ENCODE results near the gene ANKRD60. TPM values are rescaled to one million over a fixed set of nuclear protein-coding genes. Genes with fewer than 3 reads are reported as not detected.

The ANKRD60 gene
- total RNA-seq, 2 donors from 2014 or later, result not detected

DNA sequence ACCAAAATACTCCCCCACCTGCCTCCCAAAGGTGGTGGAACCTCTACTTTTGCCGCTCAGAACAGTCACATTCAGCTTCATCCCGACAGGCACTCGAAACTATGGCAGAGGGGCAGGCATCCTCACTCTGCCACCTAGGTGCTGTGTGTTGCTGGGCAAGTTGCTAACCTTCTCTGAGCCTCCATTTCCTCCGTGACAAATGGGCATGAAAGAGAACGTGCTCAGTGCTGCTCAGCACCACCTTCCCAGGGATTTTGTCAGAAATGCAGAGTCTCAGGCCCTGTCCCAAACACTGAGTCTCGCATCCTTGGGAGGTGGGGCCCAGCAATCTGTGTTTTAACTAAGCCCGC lies 18.1 kb downstream of the ANKRD60 start:
- Histone ChIP-seq H3K4me1 (ENCODE audit: control insufficient read depth, insufficient read depth, low read length) (no peaks in the 10 kb centered on the region), H3K9me3 (ENCODE audit: control insufficient read depth, low read length) (no peaks in the 10 kb centered on the region), H3K36me3 (ENCODE audit: control insufficient read depth, insufficient read depth, low read length) (no peaks in the 10 kb centered on the region), H3K27ac (ENCODE audit: low read depth, low read length) (no peak overlapping the region), H3K9ac (ENCODE audit: extremely low read depth, low read length, poor library complexity, severe bottlenecking) (no peak overlapping the region), H3K4me3 (ENCODE audit: low read length) (no peak overlapping the region), H3K27me3 (ENCODE audit: control insufficient read depth, insufficient read depth, low read length, poor library complexity, severe bottlenecking) (no peaks in the 10 kb centered on the region)
- Mint-ChIP-seq H3K9me3 (no peaks in the 10 kb centered on the region), H3K36me3 (ENCODE audit: low read depth) (no peaks in the 10 kb centered on the region), H3K4me3 (no peak overlapping the region), H3K27ac (no peak overlapping the region), H3K4me1 (no peaks in the 10 kb centered on the region), H3K27me3 (ENCODE audit: insufficient read depth) (peaks cover 12% of the 10 kb centered on the region)
- DNase-seq, result no peak
- TF ChIP-seq CTCF (conservative IDR thresholded peaks at IDR 0.05), result no peak
- WGBS, 2 experiments (ENCODE audit: insufficient coverage in 1 of 2, insufficient read length in 1 of 2), result 87 to 90% methylated on average over 7 of the region's 7 CpGs

- Histone ChIP-seq H3K4me1 (ENCODE audit: control insufficient read depth, insufficient read depth, low read length) (no peaks in the 10 kb centered on the region), H3K36me3 (ENCODE audit: control insufficient read depth, insufficient read depth, low read length) (no peaks in the 10 kb centered on the region), H3K9ac (ENCODE audit: extremely low read depth, low read length, poor library complexity, severe bottlenecking) (no peak overlapping the region), H3K27ac (ENCODE audit: low read depth, low read length) (no peak overlapping the region), H3K4me3 (ENCODE audit: low read length) (no peak overlapping the region), H3K9me3 (ENCODE audit: control insufficient read depth, low read length) (no peaks in the 10 kb centered on the region), H3K27me3 (ENCODE audit: control insufficient read depth, insufficient read depth, low read length, poor library complexity, severe bottlenecking) (no peaks in the 10 kb centered on the region)
- peak; percentile 100 for TF ChIP-seq CTCF (conservative IDR thresholded peaks at IDR 0.05)
- no peaks in the 10 kb centered on the region for H3K36me3 Mint-ChIP-seq (ENCODE audit: low read depth)
- DNase-seq, result peak; percentile 94
- no peak overlapping the region for H3K27ac Mint-ChIP-seq
- H3K4me1 Mint-ChIP-seq, result no peaks in the 10 kb centered on the region
- peaks cover 12% of the 10 kb centered on the region for H3K27me3 Mint-ChIP-seq (ENCODE audit: insufficient read depth)
- no peaks in the 10 kb centered on the region for H3K9me3 Mint-ChIP-seq
- WGBS, 2 experiments (ENCODE audit: insufficient coverage in 1 of 2, insufficient read length in 1 of 2), result 0 to 13% methylated on average over 15 to 45 of the region's 46 CpGs
- H3K4me3 Mint-ChIP-seq, result no peak overlapping the region
These were observed 18.6 kb downstream of the ANKRD60 start for GRCh38 chr20:58209652-58210397.

GRCh38 chr20:58208944-58209343 lies 19.5 kb downstream of the ANKRD60 start:
- 75 to 85% methylated on average over 6 to 8 of the region's 8 CpGs for WGBS, 2 experiments (ENCODE audit: insufficient coverage in 1 of 2, insufficient read length in 1 of 2)
- Mint-ChIP-seq H3K9me3 (no peaks in the 10 kb centered on the region), H3K36me3 (ENCODE audit: low read depth) (no peaks in the 10 kb centered on the region)

More at GRCh38 chr20:58208944-58209343, 19.5 kb downstream of the ANKRD60 start:
- Mint-ChIP-seq H3K27me3 (ENCODE audit: insufficient read depth) (peaks cover 14% of the 10 kb centered on the region), H3K4me1 (no peaks in the 10 kb centered on the region), H3K27ac (no peak overlapping the region), H3K4me3 (no peak overlapping the region)
- no peak for TF ChIP-seq CTCF (conservative IDR thresholded peaks at IDR 0.05)
- Histone ChIP-seq H3K9me3 (ENCODE audit: control insufficient read depth, low read length) (no peaks in the 10 kb centered on the region), H3K27me3 (ENCODE audit: control insufficient read depth, insufficient read depth, low read length, poor library complexity, severe bottlenecking) (no peaks in the 10 kb centered on the region), H3K27ac (ENCODE audit: low read depth, low read length) (no peak overlapping the region), H3K4me3 (ENCODE audit: low read length) (no peak overlapping the region), H3K9ac (ENCODE audit: extremely low read depth, low read length, poor library complexity, severe bottlenecking) (no peak overlapping the region), H3K4me1 (ENCODE audit: control insufficient read depth, insufficient read depth, low read length) (no peaks in the 10 kb centered on the region), H3K36me3 (ENCODE audit: control insufficient read depth, insufficient read depth, low read length) (no peaks in the 10 kb centered on the region)
- DNase-seq, result peak; percentile 70
